Epithelial cell of proximal tubule (primary cell): Measurements from ENCODE around the gene RBM20. TPM values are rescaled to one million over a fixed set of nuclear protein-coding genes. Genes with fewer than 3 reads are reported as not detected.

Experiments used
- DNase-seq: peaks from one replicate; pipeline ENCODE4 v3.0.0-alpha.2; 2011; ENCODE audit warnings: low read depth
- H3K4me3 ChIP-seq: 2 replicates; pipeline ENCODE4 v1.5.1; 2011; ENCODE audit warnings: low read depth, mild to moderate bottlenecking, low read length
- CTCF ChIP-seq: conservative IDR thresholded peaks from 2 replicates; pipeline ENCODE4 v1.5.1; 2012; ENCODE audit warnings: low read depth, mild to moderate bottlenecking, low read length
- total RNA-seq: library from RNA; depleted of rRNA; stranded (reverse); fragments of >200 nt; gene quantifications from 2 replicates; pipeline ENCODE4 v1.2.3, GENCODE V29; 2015

RBM20 gene
- total RNA-seq, 1 donor from 2014 or later = 0.46 TPM

GRCh38 chr10:110650265-110650668, 6.1 kb downstream of the RBM20 start:
- no peak for DNase-seq
- no peak for TF ChIP-seq CTCF

GRCh38 chr10:110651044-110651958, 7.2 kb downstream of the RBM20 start:
- no peak for TF ChIP-seq CTCF
- DNase-seq = no peak
- no peak overlapping the region for H3K4me3 ChIP-seq

More at GRCh38 chr10:110650265-110650668, 6.1 kb downstream of the RBM20 start:
- no peak overlapping the region for H3K4me3 ChIP-seq

GRCh38 chr10:110652475-110653118, 8.5 kb downstream of the RBM20 start:
- no peak for DNase-seq
- H3K4me3 ChIP-seq = no peak overlapping the region
- TF ChIP-seq CTCF = no peak

- DNase-seq = no peak
- TF ChIP-seq CTCF = no peak
- no peak overlapping the region for H3K4me3 ChIP-seq
Observed at GRCh38 chr10:110655320-110655719, 11.2 kb downstream of the RBM20 start.

GRCh38 chr10:110656612-110657011, 12.5 kb downstream of the RBM20 start:
- no peak overlapping the region for H3K4me3 ChIP-seq
- no peak for TF ChIP-seq CTCF
- no peak for DNase-seq

- no peak overlapping the region for H3K4me3 ChIP-seq
- TF ChIP-seq CTCF = no peak
- DNase-seq = peak; percentile 33
Observed at GRCh38 chr10:110657973-110658691, 14.0 kb downstream of the RBM20 start.
